ENCODE data around the gene ZNF93. TPM values are rescaled to one million over a fixed set of nuclear protein-coding genes. Genes with fewer than 3 reads are reported as not detected.
"Not testable (repeated sequence)": the region's sequence is repeated elsewhere in the genome, so short reads cannot be mapped to it uniquely, and the experiment has no call there.

Gene ZNF93
- total RNA-seq, 4 donors from 2014 or later, result 12.2 to 29.0 (median 23.2) TPM

DNA sequence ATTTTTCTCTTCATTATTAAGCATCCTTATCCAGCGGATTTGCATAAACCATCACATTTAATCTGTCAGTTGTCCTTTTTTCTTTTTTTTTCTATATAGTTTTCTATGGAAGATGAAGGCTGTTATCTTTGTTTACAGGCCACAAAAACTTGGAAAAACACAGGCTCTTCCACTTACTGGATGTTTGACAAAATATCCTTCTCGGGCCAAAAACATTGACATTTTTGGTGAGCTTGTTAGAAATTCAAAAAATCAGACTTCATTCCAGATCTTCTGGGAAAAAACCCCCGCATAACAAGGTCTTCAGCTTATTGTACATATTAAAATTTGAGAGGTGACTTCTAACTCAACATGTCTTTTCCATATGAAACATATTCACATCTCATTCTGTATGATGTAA lies 13.8 kb downstream of the ZNF93 start:
- Histone ChIP-seq H3K9me3 (no peaks in the 10 kb centered on the region), H3K4me3 (replicated peaks in 1 of 3) (no peak overlapping the region), H3K27me3 (no peaks in the 10 kb centered on the region), H3K4me1 (peaks cover 0 to 4% of the 10 kb centered on the region in 2 donors), H3K36me3 (no peaks in the 10 kb centered on the region), H3K27ac (no peak overlapping the region)
- intact Hi-C loops (cut with DNase I), result no loop called here
- 86 to 89% methylated on average over 3 of the region's 3 CpGs for WGBS, 2 donors
- TF ChIP-seq, protein P1, sequence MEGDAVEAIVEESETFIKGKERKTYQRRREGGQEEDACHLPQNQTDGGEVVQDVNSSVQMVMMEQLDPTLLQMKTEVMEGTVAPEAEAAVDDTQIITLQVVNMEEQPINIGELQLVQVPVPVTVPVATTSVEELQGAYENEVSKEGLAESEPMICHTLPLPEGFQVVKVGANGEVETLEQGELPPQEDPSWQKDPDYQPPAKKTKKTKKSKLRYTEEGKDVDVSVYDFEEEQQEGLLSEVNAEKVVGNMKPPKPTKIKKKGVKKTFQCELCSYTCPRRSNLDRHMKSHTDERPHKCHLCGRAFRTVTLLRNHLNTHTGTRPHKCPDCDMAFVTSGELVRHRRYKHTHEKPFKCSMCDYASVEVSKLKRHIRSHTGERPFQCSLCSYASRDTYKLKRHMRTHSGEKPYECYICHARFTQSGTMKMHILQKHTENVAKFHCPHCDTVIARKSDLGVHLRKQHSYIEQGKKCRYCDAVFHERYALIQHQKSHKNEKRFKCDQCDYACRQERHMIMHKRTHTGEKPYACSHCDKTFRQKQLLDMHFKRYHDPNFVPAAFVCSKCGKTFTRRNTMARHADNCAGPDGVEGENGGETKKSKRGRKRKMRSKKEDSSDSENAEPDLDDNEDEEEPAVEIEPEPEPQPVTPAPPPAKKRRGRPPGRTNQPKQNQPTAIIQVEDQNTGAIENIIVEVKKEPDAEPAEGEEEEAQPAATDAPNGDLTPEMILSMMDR (IDR thresholded peaks at IDR 0.05), result no peak
- no peak for TF ChIP-seq POLR2A (IDR thresholded peaks at IDR 0.05)
- DNase-seq, result no peak

DNA sequence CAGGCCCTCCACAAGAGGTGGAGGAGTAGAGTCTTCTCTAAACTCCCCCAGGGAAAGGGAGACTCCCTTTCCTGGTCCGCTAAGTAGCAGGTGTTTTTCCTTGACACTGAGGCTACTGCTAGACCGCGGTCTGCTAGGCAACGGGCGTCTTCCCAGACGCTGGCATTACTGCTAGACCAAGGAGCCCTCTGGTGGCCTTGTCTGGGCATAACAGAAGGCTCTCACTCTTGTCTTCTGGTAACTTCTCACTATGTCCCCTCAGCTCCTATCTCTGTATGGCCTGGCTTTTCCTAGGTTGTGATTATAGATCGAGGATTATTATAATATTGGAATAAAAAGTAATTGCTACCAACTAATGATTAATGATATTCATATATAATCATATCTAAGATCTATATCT lies 29.7 kb downstream of the ZNF93 start:
- 61 to 63% methylated on average over 7 of the region's 7 CpGs for WGBS, 2 donors
- peaks cover 12 to 16% of the 10 kb centered on the region in 2 donors for H3K36me3 ChIP-seq
- peak; percentile 65 to 66 for DNase-seq
- H3K4me3 ChIP-seq (replicated peaks in 1 of 3); H3K27ac ChIP-seq; H3K27me3 ChIP-seq; H3K9me3 ChIP-seq; H3K4me1 ChIP-seq; intact Hi-C loops (cut with DNase I): not testable (repeated sequence)
- TF ChIP-seq, protein P1 (IDR thresholded peaks at IDR 0.05), result peak in 4 of 6 experiments; percentile 28 to 59 (median 35)

DNA sequence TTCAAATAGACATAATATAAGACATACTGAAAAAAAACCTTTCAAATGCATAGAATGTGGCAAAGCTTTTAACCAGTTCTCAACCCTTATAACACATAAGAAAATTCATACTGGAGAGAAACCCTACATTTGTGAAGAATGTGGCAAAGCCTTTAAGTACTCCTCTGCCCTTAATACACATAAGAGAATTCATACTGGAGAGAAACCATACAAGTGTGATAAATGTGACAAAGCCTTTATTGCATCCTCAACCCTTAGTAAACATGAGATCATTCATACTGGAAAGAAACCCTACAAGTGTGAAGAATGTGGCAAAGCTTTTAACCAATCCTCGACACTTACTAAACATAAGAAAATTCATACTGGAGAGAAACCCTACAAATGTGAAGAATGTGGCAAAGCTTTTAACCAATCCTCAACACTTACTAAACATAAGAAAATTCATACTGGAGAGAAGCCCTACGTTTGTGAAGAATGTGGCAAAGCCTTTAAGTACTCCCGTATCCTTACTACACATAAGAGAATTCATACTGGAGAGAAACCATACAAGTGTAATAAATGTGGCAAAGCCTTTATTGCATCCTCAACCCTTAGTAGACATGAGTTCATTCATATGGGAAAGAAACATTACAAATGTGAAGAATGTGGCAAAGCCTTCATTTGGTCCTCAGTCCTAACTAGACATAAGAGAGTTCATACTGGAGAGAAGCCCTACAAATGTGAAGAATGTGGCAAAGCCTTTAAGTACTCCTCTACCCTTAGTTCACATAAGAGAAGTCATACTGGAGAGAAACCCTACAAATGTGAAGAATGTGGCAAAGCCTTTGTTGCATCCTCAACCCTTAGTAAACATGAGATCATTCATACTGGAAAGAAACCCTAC lies 32.9 kb downstream of the ZNF93 start:
- H3K27me3 ChIP-seq; H3K4me1 ChIP-seq; H3K27ac ChIP-seq; H3K9me3 ChIP-seq; DNase-seq; intact Hi-C loops (cut with DNase I); H3K4me3 ChIP-seq (replicated peaks in 1 of 3): not testable (repeated sequence)
- peaks cover 11 to 12% of the 10 kb centered on the region in 2 donors for H3K36me3 ChIP-seq
- 89% methylated on average over 3 of the region's 3 CpGs for WGBS, 2 donors

DNA sequence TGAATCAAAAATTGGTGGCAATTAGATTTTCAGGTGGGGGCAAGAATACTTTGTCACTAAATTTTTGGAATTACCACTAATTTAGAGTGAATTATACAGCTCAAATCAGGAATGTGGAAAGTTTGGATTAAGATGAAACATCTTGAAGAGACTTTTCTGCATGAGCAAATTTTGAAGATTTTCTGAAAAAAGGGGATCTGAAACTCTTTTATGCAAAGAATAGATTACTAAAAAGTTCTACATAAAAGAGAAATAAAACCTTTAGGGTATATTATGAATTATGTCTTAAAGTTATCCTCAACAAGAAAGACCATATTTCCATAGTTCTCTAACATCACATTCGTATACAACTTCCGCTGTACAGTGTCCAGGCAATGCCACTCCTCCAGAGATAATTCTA lies 36.7 kb downstream of the ZNF93 start:
- intact Hi-C loops (cut with DNase I), result no loop called here
- H3K27me3 ChIP-seq, result no peaks in the 10 kb centered on the region

DNA sequence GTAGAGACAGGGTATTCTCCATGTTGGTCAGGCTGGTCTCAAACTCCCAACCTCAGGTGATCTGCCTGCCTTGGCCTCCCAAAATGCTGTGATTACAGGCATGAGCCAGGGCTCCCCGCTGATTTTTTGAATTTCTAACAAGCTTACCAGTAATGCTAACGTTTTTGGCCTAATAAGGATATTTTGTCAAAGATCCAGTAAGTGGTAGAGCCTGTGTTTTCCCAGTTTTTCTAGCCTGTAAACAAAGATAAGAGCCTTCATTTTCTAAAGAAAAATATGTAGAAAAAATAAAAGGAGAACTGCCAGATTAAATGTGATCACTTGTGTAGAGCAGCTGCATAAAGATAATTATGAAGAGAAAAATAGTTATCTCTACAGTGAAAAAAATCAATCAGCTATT lies 37.7 kb downstream of the ZNF93 start:
- intact Hi-C loops (cut with DNase I), result no loop called here
- TF ChIP-seq POLR2A (IDR thresholded peaks at IDR 0.05), result no peak
- TF ChIP-seq, protein P1 (IDR thresholded peaks at IDR 0.05), result no peak
- H3K27ac ChIP-seq, result peak overlapping the region; percentile 1 to 88 (median 63)

More for the DNA sequence above, 36.7 kb downstream of the ZNF93 start:
- TF ChIP-seq, protein P1 (IDR thresholded peaks at IDR 0.05), result no peak
- TF ChIP-seq POLR2A (IDR thresholded peaks at IDR 0.05), result no peak
- Histone ChIP-seq H3K27ac (peak overlapping the region in 2 of 3 donors; percentile 57 to 88), H3K4me3 (replicated peaks in 1 of 3) (no peak overlapping the region), H3K4me1 (peaks cover 22 to 38% of the 10 kb centered on the region in 2 donors), H3K36me3 (peaks cover 8 to 12% of the 10 kb centered on the region in 2 donors), H3K9me3 (no peaks in the 10 kb centered on the region)
- WGBS, 2 donors, result 87 to 89% methylated on average over 2 of the region's 2 CpGs
- no peak for DNase-seq

More for the DNA sequence above, 37.7 kb downstream of the ZNF93 start:
- 35 to 39% methylated on average over 2 of the region's 2 CpGs for WGBS, 2 donors
- peaks cover 22 to 42% of the 10 kb centered on the region in 2 donors for H3K4me1 ChIP-seq
- DNase-seq, result no peak
- H3K36me3 ChIP-seq, result peaks cover 4 to 6% of the 10 kb centered on the region in 2 donors
- H3K4me3 ChIP-seq (replicated peaks in 1 of 3), result no peak overlapping the region
- H3K27me3 ChIP-seq, result no peaks in the 10 kb centered on the region
- H3K9me3 ChIP-seq, result no peaks in the 10 kb centered on the region
